ENCODE data around the gene HMGXB4.

HMGXB4 gene

GRCh38 chr22:35319244-35319985, 62.1 kb downstream of the HMGXB4 start:
- TF ChIP-seq CTCF (IDR thresholded peaks at IDR 0.05; ENCODE audit: low read depth, low read length, missing control alignments): no peak
- H3K4me3 ChIP-seq (ENCODE audit: low read depth, low read length): no peak overlapping the region
- DNase-seq (ENCODE audit: low read depth): no peak

- no peak for TF ChIP-seq CTCF (IDR thresholded peaks at IDR 0.05; ENCODE audit: low read depth, low read length, missing control alignments)
- no peak for DNase-seq (ENCODE audit: low read depth)
- H3K4me3 ChIP-seq (ENCODE audit: low read depth, low read length): no peak overlapping the region
Measured at GRCh38 chr22:35322126-35322525, 64.8 kb downstream of the HMGXB4 start.

- DNase-seq (ENCODE audit: low read depth): no peak
- TF ChIP-seq CTCF (IDR thresholded peaks at IDR 0.05; ENCODE audit: low read depth, low read length, missing control alignments): no peak
- no peak overlapping the region for H3K4me3 ChIP-seq (ENCODE audit: low read depth, low read length)
Measured at GRCh38 chr22:35322893-35323292, 65.6 kb downstream of the HMGXB4 start.

- no peak for TF ChIP-seq CTCF (IDR thresholded peaks at IDR 0.05; ENCODE audit: low read depth, low read length, missing control alignments)
- DNase-seq (ENCODE audit: low read depth): no peak
- no peak overlapping the region for H3K4me3 ChIP-seq (ENCODE audit: low read depth, low read length)
Measured at GRCh38 chr22:35323305-35323704, 66.0 kb downstream of the HMGXB4 start.

- no peak for TF ChIP-seq CTCF (IDR thresholded peaks at IDR 0.05; ENCODE audit: low read depth, low read length, missing control alignments)
- DNase-seq (ENCODE audit: low read depth): no peak
- H3K4me3 ChIP-seq (ENCODE audit: low read depth, low read length): no peak overlapping the region
Measured at GRCh38 chr22:35324067-35324466, 66.8 kb downstream of the HMGXB4 start.

- DNase-seq (ENCODE audit: low read depth): no peak
- TF ChIP-seq CTCF (IDR thresholded peaks at IDR 0.05; ENCODE audit: low read depth, low read length, missing control alignments): no peak
- no peak overlapping the region for H3K4me3 ChIP-seq (ENCODE audit: low read depth, low read length)
Measured at GRCh38 chr22:35324762-35325161, 67.5 kb downstream of the HMGXB4 start.

- no peak for TF ChIP-seq CTCF (IDR thresholded peaks at IDR 0.05; ENCODE audit: low read depth, low read length, missing control alignments)
- H3K4me3 ChIP-seq (ENCODE audit: low read depth, low read length): no peak overlapping the region
- DNase-seq (ENCODE audit: low read depth): no peak
Measured at GRCh38 chr22:35325209-35325608, 67.9 kb downstream of the HMGXB4 start.

All from GM12864 (cell line).